Measurements from ENCODE around the gene DHRS2. TPM values are rescaled to one million over a fixed set of nuclear protein-coding genes. Genes with fewer than 3 reads are reported as not detected.

DHRS2 gene
- polyA plus RNA-seq, 1 donor (not counting 4 experiments of a cell fraction or from before 2014, with no cell fraction given), result 0.14 TPM

DNA sequence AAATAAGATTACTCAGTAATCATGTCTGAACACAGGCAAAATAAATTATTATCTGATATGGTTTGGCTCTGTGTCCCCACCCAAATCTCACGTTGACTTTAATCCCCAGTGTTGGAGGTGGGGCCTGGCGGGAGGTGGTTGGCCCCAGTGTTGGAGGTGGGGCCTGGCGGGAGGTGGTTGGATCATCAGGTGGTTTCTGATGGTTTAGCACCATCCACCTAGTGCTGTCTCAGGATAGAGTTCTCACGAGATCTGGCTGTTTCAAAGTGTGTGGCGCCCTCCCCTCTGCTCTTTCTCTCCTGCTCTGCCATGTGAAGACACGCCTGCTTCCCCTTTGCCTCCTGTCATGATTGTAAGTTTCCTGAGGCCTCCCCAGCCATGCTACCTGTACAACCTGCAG is 18.1 kb downstream of the DHRS2 start:
- dilution Hi-C loops (cut with MboI; ENCODE audit: extremely low pct_ligation_motif_present, low sequenced_read_pairs), result no loop called here
- peaks cover 4% of the 10 kb centered on the region for H3K27me3 ChIP-seq (ENCODE audit: control insufficient read depth, extremely low read depth, insufficient read depth, low read length)
- H3K9me3 ChIP-seq (ENCODE audit: control insufficient read depth, low read depth, low read length), result no peaks in the 10 kb centered on the region
- no peak for FAIRE-seq
- H3K4me2 ChIP-seq (ENCODE audit: control insufficient read depth, extremely low read depth, insufficient read depth, low read depth, low read length), result no peak overlapping the region
- H3K4me3 ChIP-seq (ENCODE audit: control insufficient read depth in 2 of 3, extremely low read depth in 1 of 3, insufficient read depth in 2 of 3, low read depth in 1 of 3, low read length in 3 of 3), result no peak overlapping the region
- H4K20me1 ChIP-seq (ENCODE audit: control insufficient read depth, extremely low read depth, insufficient read depth, low read length), result no peaks in the 10 kb centered on the region
- no peaks in the 10 kb centered on the region for H3K79me2 ChIP-seq (ENCODE audit: control insufficient read depth, insufficient read depth, low read length)
- H3K9ac ChIP-seq (ENCODE audit: control insufficient read depth, extremely low read depth, insufficient read depth, low read length), result no peak overlapping the region
- H3K36me3 ChIP-seq (ENCODE audit: control insufficient read depth in 2 of 2, extremely low read depth in 1 of 2, insufficient read depth in 2 of 2, low read length in 2 of 2), result no peaks in the 10 kb centered on the region
- no peaks in the 10 kb centered on the region for H3K4me1 ChIP-seq (ENCODE audit: control insufficient read depth, extremely low read depth, insufficient read depth, low read length)
- H2AFZ ChIP-seq (ENCODE audit: control insufficient read depth, low read length), result no peak overlapping the region
- no peak for DNase-seq (ENCODE audit: low read depth, low spot score)
- H3K27ac ChIP-seq (ENCODE audit: control insufficient read depth, insufficient read depth, low read length), result no peak overlapping the region
- no peak for TF ChIP-seq EZH2 (IDR thresholded peaks at IDR 0.05; ENCODE audit: low read length)
- TF ChIP-seq, protein P1, sequence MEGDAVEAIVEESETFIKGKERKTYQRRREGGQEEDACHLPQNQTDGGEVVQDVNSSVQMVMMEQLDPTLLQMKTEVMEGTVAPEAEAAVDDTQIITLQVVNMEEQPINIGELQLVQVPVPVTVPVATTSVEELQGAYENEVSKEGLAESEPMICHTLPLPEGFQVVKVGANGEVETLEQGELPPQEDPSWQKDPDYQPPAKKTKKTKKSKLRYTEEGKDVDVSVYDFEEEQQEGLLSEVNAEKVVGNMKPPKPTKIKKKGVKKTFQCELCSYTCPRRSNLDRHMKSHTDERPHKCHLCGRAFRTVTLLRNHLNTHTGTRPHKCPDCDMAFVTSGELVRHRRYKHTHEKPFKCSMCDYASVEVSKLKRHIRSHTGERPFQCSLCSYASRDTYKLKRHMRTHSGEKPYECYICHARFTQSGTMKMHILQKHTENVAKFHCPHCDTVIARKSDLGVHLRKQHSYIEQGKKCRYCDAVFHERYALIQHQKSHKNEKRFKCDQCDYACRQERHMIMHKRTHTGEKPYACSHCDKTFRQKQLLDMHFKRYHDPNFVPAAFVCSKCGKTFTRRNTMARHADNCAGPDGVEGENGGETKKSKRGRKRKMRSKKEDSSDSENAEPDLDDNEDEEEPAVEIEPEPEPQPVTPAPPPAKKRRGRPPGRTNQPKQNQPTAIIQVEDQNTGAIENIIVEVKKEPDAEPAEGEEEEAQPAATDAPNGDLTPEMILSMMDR (optimal IDR thresholded peaks at IDR 0.05 in 1 of 3, IDR thresholded peaks at IDR 0.05 in 1 of 3, conservative IDR thresholded peaks at IDR 0.05 in 1 of 3; ENCODE audit: extremely low read depth in 1 of 3, insufficient read depth in 2 of 3, low read length in 3 of 3), result no peak
- H3K9me1 ChIP-seq (ENCODE audit: control insufficient read depth, extremely low read depth, insufficient read depth, low read length), result no peaks in the 10 kb centered on the region

DNA sequence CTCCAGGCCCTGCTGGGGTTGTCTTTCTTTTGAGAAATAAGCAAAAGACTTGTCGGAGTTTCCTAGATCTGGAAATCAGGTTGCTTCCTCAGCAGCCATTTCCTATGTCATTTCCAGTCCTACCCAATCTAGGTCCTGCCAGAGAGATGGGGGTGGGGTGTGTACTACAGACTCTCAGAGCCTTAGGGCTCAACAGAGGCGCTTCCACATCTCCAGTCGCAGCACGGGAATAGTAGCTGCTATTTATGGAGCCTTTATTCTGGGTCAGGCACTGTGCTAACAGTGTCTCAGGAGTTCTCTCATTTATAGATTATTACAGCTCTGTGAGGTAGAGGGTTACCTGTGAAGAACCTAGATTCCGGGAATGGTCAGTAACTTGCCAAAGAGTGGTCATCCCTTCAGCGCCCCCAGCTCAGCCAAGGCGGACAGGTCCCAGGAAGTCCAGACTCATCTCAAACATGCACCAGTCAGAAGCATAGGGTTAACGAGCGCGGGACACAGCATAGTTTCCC is 21.9 kb downstream of the DHRS2 start:
- H3K27ac ChIP-seq (ENCODE audit: control insufficient read depth, insufficient read depth, low read length), result no peak overlapping the region
- no peaks in the 10 kb centered on the region for H3K4me1 ChIP-seq (ENCODE audit: control insufficient read depth, extremely low read depth, insufficient read depth, low read length)
- H3K79me2 ChIP-seq (ENCODE audit: control insufficient read depth, insufficient read depth, low read length), result no peaks in the 10 kb centered on the region
- peaks cover 3% of the 10 kb centered on the region for H3K9me1 ChIP-seq (ENCODE audit: control insufficient read depth, extremely low read depth, insufficient read depth, low read length)
- no peak overlapping the region for H2AFZ ChIP-seq (ENCODE audit: control insufficient read depth, low read length)
- H3K27me3 ChIP-seq (ENCODE audit: control insufficient read depth, extremely low read depth, insufficient read depth, low read length), result peaks cover 4% of the 10 kb centered on the region
- H3K4me3 ChIP-seq (ENCODE audit: control insufficient read depth in 2 of 3, extremely low read depth in 1 of 3, insufficient read depth in 2 of 3, low read depth in 1 of 3, low read length in 3 of 3), result no peak overlapping the region
- H3K9ac ChIP-seq (ENCODE audit: control insufficient read depth, extremely low read depth, insufficient read depth, low read length), result no peak overlapping the region
- dilution Hi-C loops (cut with MboI; ENCODE audit: extremely low pct_ligation_motif_present, low sequenced_read_pairs), result no loop called here
- H4K20me1 ChIP-seq (ENCODE audit: control insufficient read depth, extremely low read depth, insufficient read depth, low read length), result no peaks in the 10 kb centered on the region
- FAIRE-seq, result no peak
- H3K9me3 ChIP-seq (ENCODE audit: control insufficient read depth, low read depth, low read length), result no peaks in the 10 kb centered on the region
- DNase-seq (ENCODE audit: low read depth, low spot score), result no peak
- TF ChIP-seq, protein P1 (optimal IDR thresholded peaks at IDR 0.05 in 1 of 3, IDR thresholded peaks at IDR 0.05 in 1 of 3, conservative IDR thresholded peaks at IDR 0.05 in 1 of 3; ENCODE audit: extremely low read depth in 1 of 3, insufficient read depth in 2 of 3, low read length in 3 of 3), result no peak
- no peak for TF ChIP-seq EZH2 (IDR thresholded peaks at IDR 0.05; ENCODE audit: low read length)
- no peak overlapping the region for H3K4me2 ChIP-seq (ENCODE audit: control insufficient read depth, extremely low read depth, insufficient read depth, low read depth, low read length)
- no peaks in the 10 kb centered on the region for H3K36me3 ChIP-seq (ENCODE audit: control insufficient read depth in 2 of 2, extremely low read depth in 1 of 2, insufficient read depth in 2 of 2, low read length in 2 of 2)

Data from keratinocyte (primary cell).